ENCODE results near the gene CBLB.

DNA sequence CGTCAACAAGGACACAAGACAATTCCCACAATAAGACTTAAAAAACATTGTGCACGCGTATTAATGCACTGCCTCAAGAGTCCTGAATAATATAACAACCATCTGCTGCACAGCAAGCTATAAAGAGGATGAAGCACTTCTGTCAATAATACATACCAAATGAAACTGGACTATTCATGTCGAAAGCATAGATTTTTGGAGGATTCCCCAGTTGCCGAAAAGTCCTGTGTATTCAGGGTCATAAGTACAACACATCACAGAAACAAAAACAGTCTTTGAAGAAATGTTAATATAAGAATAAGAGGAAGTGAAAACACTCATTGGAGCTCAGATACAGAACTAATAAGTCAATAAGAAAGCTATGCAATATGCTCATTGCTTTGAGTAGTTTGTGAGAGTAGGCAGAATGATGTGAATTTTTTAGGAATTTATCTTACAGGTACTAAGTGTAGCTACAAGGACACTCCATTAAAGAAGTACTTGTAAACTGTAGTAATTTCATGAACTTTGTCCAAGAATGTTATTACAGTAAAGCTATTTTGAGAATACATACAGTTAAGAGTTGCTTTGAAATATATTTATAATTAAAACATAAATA is 31.6 kb downstream of the CBLB start:
- TF ChIP-seq, protein P1, sequence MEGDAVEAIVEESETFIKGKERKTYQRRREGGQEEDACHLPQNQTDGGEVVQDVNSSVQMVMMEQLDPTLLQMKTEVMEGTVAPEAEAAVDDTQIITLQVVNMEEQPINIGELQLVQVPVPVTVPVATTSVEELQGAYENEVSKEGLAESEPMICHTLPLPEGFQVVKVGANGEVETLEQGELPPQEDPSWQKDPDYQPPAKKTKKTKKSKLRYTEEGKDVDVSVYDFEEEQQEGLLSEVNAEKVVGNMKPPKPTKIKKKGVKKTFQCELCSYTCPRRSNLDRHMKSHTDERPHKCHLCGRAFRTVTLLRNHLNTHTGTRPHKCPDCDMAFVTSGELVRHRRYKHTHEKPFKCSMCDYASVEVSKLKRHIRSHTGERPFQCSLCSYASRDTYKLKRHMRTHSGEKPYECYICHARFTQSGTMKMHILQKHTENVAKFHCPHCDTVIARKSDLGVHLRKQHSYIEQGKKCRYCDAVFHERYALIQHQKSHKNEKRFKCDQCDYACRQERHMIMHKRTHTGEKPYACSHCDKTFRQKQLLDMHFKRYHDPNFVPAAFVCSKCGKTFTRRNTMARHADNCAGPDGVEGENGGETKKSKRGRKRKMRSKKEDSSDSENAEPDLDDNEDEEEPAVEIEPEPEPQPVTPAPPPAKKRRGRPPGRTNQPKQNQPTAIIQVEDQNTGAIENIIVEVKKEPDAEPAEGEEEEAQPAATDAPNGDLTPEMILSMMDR (IDR thresholded peaks at IDR 0.05): no peak
- TF ChIP-seq BHLHE40 (IDR thresholded peaks at IDR 0.05; ENCODE audit: low read depth, low read length) (no peak), POLR2A (IDR thresholded peaks at IDR 0.05; ENCODE audit: low read length) (no peak), EP300 (IDR thresholded peaks at IDR 0.05) (no peak), POLR2AphosphoS2 (conservative IDR thresholded peaks at IDR 0.05; ENCODE audit: low read length) (no peak), MAZ (IDR thresholded peaks at IDR 0.05; ENCODE audit: borderline replicate concordance, low read depth, low read length) (no peak), SMC3 (IDR thresholded peaks at IDR 0.05) (no peak), EHMT2 (IDR thresholded peaks at IDR 0.05; ENCODE audit: low read depth) (no peak), CEBPB (IDR thresholded peaks at IDR 0.05) (no peak), RAD21 (conservative IDR thresholded peaks at IDR 0.05 in 1 of 2, IDR thresholded peaks at IDR 0.05 in 1 of 2) (no peak)
- TF ChIP-seq, protein P2, sequence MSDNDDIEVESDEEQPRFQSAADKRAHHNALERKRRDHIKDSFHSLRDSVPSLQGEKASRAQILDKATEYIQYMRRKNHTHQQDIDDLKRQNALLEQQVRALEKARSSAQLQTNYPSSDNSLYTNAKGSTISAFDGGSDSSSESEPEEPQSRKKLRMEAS (IDR thresholded peaks at IDR 0.05): no peak
- TF ChIP-seq, protein P3, sequence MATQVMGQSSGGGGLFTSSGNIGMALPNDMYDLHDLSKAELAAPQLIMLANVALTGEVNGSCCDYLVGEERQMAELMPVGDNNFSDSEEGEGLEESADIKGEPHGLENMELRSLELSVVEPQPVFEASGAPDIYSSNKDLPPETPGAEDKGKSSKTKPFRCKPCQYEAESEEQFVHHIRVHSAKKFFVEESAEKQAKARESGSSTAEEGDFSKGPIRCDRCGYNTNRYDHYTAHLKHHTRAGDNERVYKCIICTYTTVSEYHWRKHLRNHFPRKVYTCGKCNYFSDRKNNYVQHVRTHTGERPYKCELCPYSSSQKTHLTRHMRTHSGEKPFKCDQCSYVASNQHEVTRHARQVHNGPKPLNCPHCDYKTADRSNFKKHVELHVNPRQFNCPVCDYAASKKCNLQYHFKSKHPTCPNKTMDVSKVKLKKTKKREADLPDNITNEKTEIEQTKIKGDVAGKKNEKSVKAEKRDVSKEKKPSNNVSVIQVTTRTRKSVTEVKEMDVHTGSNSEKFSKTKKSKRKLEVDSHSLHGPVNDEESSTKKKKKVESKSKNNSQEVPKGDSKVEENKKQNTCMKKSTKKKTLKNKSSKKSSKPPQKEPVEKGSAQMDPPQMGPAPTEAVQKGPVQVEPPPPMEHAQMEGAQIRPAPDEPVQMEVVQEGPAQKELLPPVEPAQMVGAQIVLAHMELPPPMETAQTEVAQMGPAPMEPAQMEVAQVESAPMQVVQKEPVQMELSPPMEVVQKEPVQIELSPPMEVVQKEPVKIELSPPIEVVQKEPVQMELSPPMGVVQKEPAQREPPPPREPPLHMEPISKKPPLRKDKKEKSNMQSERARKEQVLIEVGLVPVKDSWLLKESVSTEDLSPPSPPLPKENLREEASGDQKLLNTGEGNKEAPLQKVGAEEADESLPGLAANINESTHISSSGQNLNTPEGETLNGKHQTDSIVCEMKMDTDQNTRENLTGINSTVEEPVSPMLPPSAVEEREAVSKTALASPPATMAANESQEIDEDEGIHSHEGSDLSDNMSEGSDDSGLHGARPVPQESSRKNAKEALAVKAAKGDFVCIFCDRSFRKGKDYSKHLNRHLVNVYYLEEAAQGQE (IDR thresholded peaks at IDR 0.05): no peak

Data from A549 (cell line).